Liver (tissue), 2 donors: ENCODE measurements around the gene NDUFA12.

ENCODE experiments used
- NR2F2 ChIP-seq: IDR thresholded peaks from 2 replicates; pipeline ENCODE4 v1.6.1; 2016; ENCODE audit warnings: antibody characterized with exemption
- REST ChIP-seq: IDR thresholded peaks from 2 replicates; pipeline ENCODE4 v1.6.1; 2016; ENCODE audit warnings: antibody characterized with exemption, mild to moderate bottlenecking
- SP1 ChIP-seq: IDR thresholded peaks from 2 replicates; pipeline ENCODE4 v1.6.1; 2018; ENCODE audit warnings: antibody characterized with exemption, mild to moderate bottlenecking
- YY1 ChIP-seq: IDR thresholded peaks from 2 replicates; pipeline ENCODE4 v1.6.1; 2016; ENCODE audit warnings: antibody characterized with exemption, mild to moderate bottlenecking
- donor health status: healthy.

GRCh38 chr12:94990222-94990621, 13.3 kb downstream of the NDUFA12 start:
- TF ChIP-seq NR2F2 (no peak), REST (no peak), SP1 (no peak), YY1 (no peak)
